Uterus (tissue), 4 donors: ENCODE data around the gene VEGFD. TPM values are rescaled to one million over a fixed set of nuclear protein-coding genes. Genes with fewer than 3 reads are reported as not detected.
"Not testable (repeated sequence)": the region's sequence is repeated elsewhere in the genome, so short reads cannot be mapped to it uniquely, and the experiment has no call there.

Experiments
- DNase-seq, 2 donors: peaks; one replicate each; pipeline ENCODE4 v3.0.0-alpha.2; 2019 to 2020
- H3K27ac ChIP-seq, 2 donors: fragments of 200-600 bp; sonication (generic); 1 replicate in 1 of 2; 2 replicates in 1 of 2; pipeline ENCODE4 v1.5.1; 2016 to 2018
- H3K27me3 ChIP-seq, 2 donors: fragments of 200-600 bp; sonication (generic); one replicate each; pipeline ENCODE4 v1.5.1; 2018 to 2019; ENCODE audit warnings: control low read depth in 1 of 2
- H3K36me3 ChIP-seq, 2 donors: fragments of 200-600 bp; sonication (generic); one replicate each; pipeline ENCODE4 v1.5.1; 2019; ENCODE audit warnings: control low read depth in 1 of 2
- H3K4me1 ChIP-seq, 2 donors: fragments of 200-600 bp; sonication (generic); one replicate each; pipeline ENCODE4 v1.5.1; 2018 to 2019; ENCODE audit warnings: control low read depth in 1 of 2
- H3K4me3 ChIP-seq, 2 donors: fragments of 200-600 bp; sonication (generic); 1 replicate in 1 of 2; 2 replicates in 1 of 2; pipeline ENCODE4 v1.5.1; 2018 to 2019; ENCODE audit warnings: mild to moderate bottlenecking in 1 of 2
- H3K9me3 ChIP-seq, 2 donors: fragments of 200-600 bp; sonication (generic); one replicate each; pipeline ENCODE4 v1.5.1; 2019; ENCODE audit warnings: control low read depth in 1 of 2
- CTCF ChIP-seq, 4 experiments: fragments of 200-600 bp in 2 of 4; fragments of 450-650 bp in 2 of 4; sonication (generic) in 2 of 4; IDR thresholded peaks; one replicate each; pipeline ENCODE4 v1.5.1; 2016 to 2019; ENCODE audit warnings: antibody characterized with exemption in 4 of 4, mild to moderate bottlenecking in 2 of 4, moderate library complexity in 1 of 4
- POLR2A ChIP-seq, 2 donors: fragments of 450-650 bp; IDR thresholded peaks; one replicate each; pipeline ENCODE4 v1.6.1; 2016; ENCODE audit warnings: antibody characterized with exemption in 2 of 2, mild to moderate bottlenecking in 1 of 2, moderate library complexity in 1 of 2
- intact Hi-C: fragments of 100-400 bp; cut with DNase I; formaldehyde crosslinking; loops from one replicate; pipeline ENCODE4 v1.15.1; 2023; ENCODE audit warnings: low total_unique reads
- total RNA-seq, 4 donors: library from RNA; depleted of rRNA in 3 of 4; stranded (reverse); fragments of >200 nt in 3 of 4; gene quantifications; one replicate each; pipeline versions ENCODE4 v1.1.0 to v1.2.4, GENCODE V29; 2014 to 2023
- donor health status: DM: yes; HTN: yes; CAD: no.

Gene VEGFD
- total RNA-seq, 4 donors from 2014 or later = 2.9 to 13.2 (median 6.2) TPM; not detected in 1

GRCh38 chrX:15315509-15315908, 68.7 kb downstream of the VEGFD start, which contains the start of gene ASB11:
Gene ASB11 (minus strand): TSS chrX:15315640. CDS start chrX:15315605, 35 bp downstream.
- Histone ChIP-seq H3K9me3 (no peaks in the 10 kb centered on the region), H3K4me1 (no peaks in the 10 kb centered on the region), H3K4me3 (no peak within 1 kb of the TSS), H3K36me3 (no peaks in the 10 kb centered on the region), H3K27ac (no peak within 1 kb of the TSS), H3K27me3 (no peaks in the 10 kb centered on the region)
- no peak for DNase-seq
- TF ChIP-seq POLR2A (IDR thresholded peaks at IDR 0.05) = no peak
- TF ChIP-seq CTCF (IDR thresholded peaks at IDR 0.05) = no peak
- intact Hi-C loops = no loop called here

GRCh38 chrX:15314472-15314871, 69.7 kb downstream of the VEGFD start:
- Histone ChIP-seq H3K4me3 (no peak overlapping the region), H3K4me1 (no peaks in the 10 kb centered on the region), H3K9me3 (no peaks in the 10 kb centered on the region), H3K36me3 (no peaks in the 10 kb centered on the region), H3K27me3 (no peaks in the 10 kb centered on the region), H3K27ac (no peak overlapping the region)
- no peak for DNase-seq
- no peak for TF ChIP-seq CTCF (IDR thresholded peaks at IDR 0.05)
- TF ChIP-seq POLR2A (IDR thresholded peaks at IDR 0.05) = no peak
- intact Hi-C loops = no loop called here

- intact Hi-C loops = no loop called here
These were observed 73.1 kb downstream of the VEGFD start for GRCh38 chrX:15311119-15311518.

GRCh38 chrX:15310117-15310516, 74.1 kb downstream of the VEGFD start:
- no peaks in the 10 kb centered on the region for H3K27me3 ChIP-seq
- H3K9me3 ChIP-seq = no peaks in the 10 kb centered on the region
- no peaks in the 10 kb centered on the region for H3K4me1 ChIP-seq
- intact Hi-C loops = no loop called here
- DNase-seq = no peak
- peak overlapping the region in 1 of 2 donors; percentile 10 for H3K27ac ChIP-seq
- H3K36me3 ChIP-seq = no peaks in the 10 kb centered on the region
- TF ChIP-seq POLR2A (IDR thresholded peaks at IDR 0.05) (no peak), CTCF (IDR thresholded peaks at IDR 0.05) (no peak)
- no peak overlapping the region for H3K4me3 ChIP-seq

More at GRCh38 chrX:15311119-15311518, 73.1 kb downstream of the VEGFD start:
- TF ChIP-seq CTCF (IDR thresholded peaks at IDR 0.05) (no peak), POLR2A (IDR thresholded peaks at IDR 0.05) (no peak)
- Histone ChIP-seq H3K4me3 (no peak overlapping the region), H3K36me3 (no peaks in the 10 kb centered on the region), H3K27ac (no peak overlapping the region), H3K27me3 (no peaks in the 10 kb centered on the region), H3K4me1 (no peaks in the 10 kb centered on the region), H3K9me3 (no peaks in the 10 kb centered on the region)
- no peak for DNase-seq

GRCh38 chrX:15305899-15306298, 78.3 kb downstream of the VEGFD start:
- H3K9me3 ChIP-seq, H3K4me1 ChIP-seq, H3K27me3 ChIP-seq, H3K36me3 ChIP-seq, DNase-seq, intact Hi-C loops, H3K4me3 ChIP-seq, H3K27ac ChIP-seq: not testable (repeated sequence)

- Histone ChIP-seq H3K27me3 (peaks cover 0 to 6% of the 10 kb centered on the region in 2 donors), H3K36me3 (no peaks in the 10 kb centered on the region), H3K9me3 (no peaks in the 10 kb centered on the region), H3K4me1 (no peaks in the 10 kb centered on the region), H3K27ac (no peak overlapping the region), H3K4me3 (no peak overlapping the region)
- TF ChIP-seq CTCF (IDR thresholded peaks at IDR 0.05) (no peak), POLR2A (IDR thresholded peaks at IDR 0.05) (no peak)
- DNase-seq = no peak
- intact Hi-C loops = no loop called here
These were observed 82.3 kb downstream of the VEGFD start for GRCh38 chrX:15301924-15302323.
